ENCODE data around the gene BHLHE41.

Gene BHLHE41

DNA sequence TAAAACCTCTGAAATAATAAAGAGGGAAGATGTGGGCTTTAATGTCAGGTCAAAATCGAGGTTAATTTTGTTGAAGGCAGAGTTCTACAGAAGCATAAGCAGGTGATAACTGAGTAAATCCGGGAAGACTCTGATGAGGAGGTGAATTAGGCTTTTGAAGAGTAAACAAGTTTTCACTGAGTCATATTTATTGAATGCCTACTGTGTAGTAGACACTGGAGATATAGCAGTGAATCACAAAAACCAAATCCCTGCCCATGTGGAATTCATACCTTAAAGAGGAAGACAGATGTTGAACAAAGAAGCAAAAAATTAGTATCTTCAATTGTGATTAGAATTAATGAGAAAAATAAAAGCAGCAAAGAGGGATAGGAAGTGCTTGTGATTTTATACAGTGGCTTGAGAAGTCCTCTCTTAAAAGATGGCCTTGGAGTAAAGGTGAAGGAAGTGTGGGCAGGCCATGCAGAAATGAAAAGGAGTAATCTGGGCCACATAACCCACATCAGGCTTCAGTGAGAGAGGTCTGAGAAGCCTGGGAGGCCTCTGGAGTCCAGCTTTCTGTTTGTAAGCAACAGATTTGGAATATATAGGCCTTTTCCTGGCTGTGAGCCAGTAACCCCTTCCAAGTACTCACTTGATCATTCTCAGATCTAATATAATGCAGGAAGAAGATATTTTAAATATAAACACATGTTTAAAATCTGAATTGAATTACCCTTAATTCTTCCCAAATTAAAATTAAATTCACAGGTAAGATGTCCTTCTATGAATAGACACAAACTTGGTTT is 46.7 kb downstream of the BHLHE41 start:
- DNase-seq (ENCODE audit: low spot score): peak; percentile 20

Measured in AG20443 (cell line).